ENCODE measurements around the gene IFNK.

DNA sequence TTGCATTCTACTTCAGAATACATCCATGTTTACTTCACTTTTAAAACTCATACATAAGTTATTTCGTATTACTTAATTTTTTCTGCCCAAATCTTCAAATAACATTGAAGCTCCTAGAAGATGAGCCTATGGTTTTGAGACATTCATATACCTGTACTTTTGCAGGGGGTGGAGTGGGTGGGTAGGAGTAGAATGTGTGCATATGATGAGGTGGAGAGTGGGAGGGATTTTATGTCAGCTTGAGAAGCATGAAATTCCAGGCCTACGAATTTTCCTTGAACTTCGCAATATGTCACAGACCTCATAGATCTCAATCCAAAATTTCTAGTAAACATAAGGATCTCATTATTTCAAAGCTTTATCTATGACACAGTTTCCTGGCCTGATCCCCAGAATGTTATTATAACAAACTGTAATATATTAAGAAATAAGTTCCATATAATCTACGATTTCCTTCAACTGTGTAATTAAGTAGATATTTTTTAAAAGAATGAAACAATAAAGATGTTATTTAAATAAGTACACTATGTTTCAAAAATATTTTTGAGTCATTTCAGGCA is 25.2 kb downstream of the IFNK start:
- TF ChIP-seq, protein P1, sequence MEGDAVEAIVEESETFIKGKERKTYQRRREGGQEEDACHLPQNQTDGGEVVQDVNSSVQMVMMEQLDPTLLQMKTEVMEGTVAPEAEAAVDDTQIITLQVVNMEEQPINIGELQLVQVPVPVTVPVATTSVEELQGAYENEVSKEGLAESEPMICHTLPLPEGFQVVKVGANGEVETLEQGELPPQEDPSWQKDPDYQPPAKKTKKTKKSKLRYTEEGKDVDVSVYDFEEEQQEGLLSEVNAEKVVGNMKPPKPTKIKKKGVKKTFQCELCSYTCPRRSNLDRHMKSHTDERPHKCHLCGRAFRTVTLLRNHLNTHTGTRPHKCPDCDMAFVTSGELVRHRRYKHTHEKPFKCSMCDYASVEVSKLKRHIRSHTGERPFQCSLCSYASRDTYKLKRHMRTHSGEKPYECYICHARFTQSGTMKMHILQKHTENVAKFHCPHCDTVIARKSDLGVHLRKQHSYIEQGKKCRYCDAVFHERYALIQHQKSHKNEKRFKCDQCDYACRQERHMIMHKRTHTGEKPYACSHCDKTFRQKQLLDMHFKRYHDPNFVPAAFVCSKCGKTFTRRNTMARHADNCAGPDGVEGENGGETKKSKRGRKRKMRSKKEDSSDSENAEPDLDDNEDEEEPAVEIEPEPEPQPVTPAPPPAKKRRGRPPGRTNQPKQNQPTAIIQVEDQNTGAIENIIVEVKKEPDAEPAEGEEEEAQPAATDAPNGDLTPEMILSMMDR (IDR thresholded peaks at IDR 0.05): no peak
- TF ChIP-seq EP300 (IDR thresholded peaks at IDR 0.05): no peak
- TF ChIP-seq CEBPB (IDR thresholded peaks at IDR 0.05): no peak
